GM12878 (cell line): ENCODE data around the gene HNRNPF. TPM values are rescaled to one million over a fixed set of nuclear protein-coding genes. Genes with fewer than 3 reads are reported as not detected.
A peak's percentile ranks its signal among the peaks of the same experiment; 100 is the strongest.

ENCODE experiments used
- FOS ChIP-seq: IDR thresholded peaks from 3 replicates; pipeline ENCODE4 v1.6.1; 2011; ENCODE audit warnings: borderline replicate concordance; ENCODE audit not compliant: insufficient read length; ENCODE audit errors: extremely low read depth
- HDGF ChIP-seq: fragments of 450-650 bp; IDR thresholded peaks from 2 replicates; pipeline ENCODE4 v1.6.1; 2016; ENCODE audit warnings: antibody characterized with exemption
- MTA2 ChIP-seq: fragments of 450-650 bp; IDR thresholded peaks from 2 replicates; pipeline ENCODE4 v1.6.1; 2016; ENCODE audit warnings: low read depth, mild to moderate bottlenecking, moderate library complexity
- NBN ChIP-seq: fragments of 450-650 bp; IDR thresholded peaks from 2 replicates; pipeline ENCODE4 v1.6.1; 2016
- SREBF1 ChIP-seq: IDR thresholded peaks from 2 replicates; pipeline ENCODE4 v1.6.1; 2012; ENCODE audit warnings: mild to moderate bottlenecking, low read length
- SUZ12 ChIP-seq: fragments of 200-600 bp; sonication (generic); IDR thresholded peaks from one replicate; pipeline ENCODE4 v1.6.1; 2018; ENCODE audit warnings: antibody characterized with exemption, mild to moderate bottlenecking; ENCODE audit not compliant: unreplicated experiment
- polyA plus RNA-seq, 11 experiments: library from polyadenylated mRNA; depleted of rRNA in 4 of 11; unstranded in 6 of 11; stranded (reverse) in 5 of 11; fragments of >200 nt; fragmentation: Nextera tagmentation in 4 of 11; fragmentation: Illumina TruSeq in 1 of 11; extraction: Ambion mirVana in 4 of 11; extraction: Trizol in 1 of 11; gene quantifications; 1 replicate in 1 of 11; 2 replicates in 10 of 11; pipeline versions ENCODE4 v1.2.1 to v1.2.3, GENCODE V29; 2011 to 2016; ENCODE audit warnings: inconsistent platforms in 2 of 11, missing spikeins in 2 of 11, low read depth in 1 of 11
- total RNA-seq, 4 experiments: library from RNA; depleted of rRNA in 3 of 4; stranded (reverse); fragments of >200 nt in 3 of 4; fragmentation: Illumina TruSeq in 1 of 4; extraction: Trizol in 1 of 4; gene quantifications; 2 replicates each; pipeline versions ENCODE4 v1.2.1 to v1.2.3, GENCODE V29; 2013 to 2021
- TF ChIP-seq, protein P1 (sequence below): IDR thresholded peaks from 2 replicates; pipeline ENCODE4 v1.6.1; 2011; ENCODE audit warnings: low read depth, low read length, improper control_type of control experiment, borderline replicate concordance
- TF ChIP-seq, protein P2 (sequence below): fragments of 450-650 bp; IDR thresholded peaks from 2 replicates; pipeline ENCODE4 v1.6.1; 2017; ENCODE audit warnings: antibody characterized with exemption, mild to moderate bottlenecking, moderate library complexity

The HNRNPF gene
- total and polyA plus RNA-seq, 10 of the 15 experiments (the other 5 are each of a cell fraction or from before 2014, with no cell fraction given), result 156 to 373 (median 293) TPM

DNA sequence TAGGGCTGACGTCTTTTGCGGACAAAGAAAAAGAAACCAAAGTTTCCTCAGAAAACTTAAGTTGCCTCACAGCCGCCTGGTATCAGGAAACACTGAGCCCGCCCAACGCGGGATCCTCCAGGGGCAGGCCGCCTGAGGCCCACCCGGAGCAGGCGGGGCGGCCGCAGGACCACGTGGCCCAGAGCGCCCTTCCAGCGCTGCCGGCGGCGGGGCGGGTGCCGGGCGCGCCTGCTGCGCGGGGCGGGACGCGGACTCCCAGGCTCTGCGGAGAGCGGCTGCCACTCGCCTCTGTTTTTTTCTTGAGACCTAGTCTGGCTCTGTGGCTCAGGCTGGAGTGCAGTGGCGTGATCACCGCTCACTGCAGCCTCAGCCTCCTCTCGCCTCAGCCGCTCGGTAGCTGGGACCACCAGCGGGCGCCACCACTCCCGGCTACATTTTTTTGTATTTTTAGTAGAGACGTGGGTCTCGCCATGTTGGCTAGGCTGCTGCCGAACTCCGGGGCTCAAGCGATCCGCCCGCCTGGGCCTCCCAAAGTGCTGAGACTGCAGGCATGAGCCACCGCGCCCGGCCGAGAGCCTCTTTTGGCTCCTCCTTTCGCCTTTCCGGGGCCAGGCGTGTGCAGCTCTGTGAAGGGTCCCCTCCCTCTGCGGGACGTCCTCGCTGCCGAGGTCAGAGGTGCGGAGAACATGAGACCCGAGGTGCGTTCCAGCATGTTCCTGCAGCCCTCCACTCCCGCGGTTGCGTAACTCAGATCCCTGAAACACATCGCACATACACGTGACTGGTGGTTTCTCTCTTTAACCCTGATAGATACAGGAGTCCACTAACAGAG is 11.6 kb upstream of the HNRNPF start (continued):
- TF ChIP-seq, protein P1, sequence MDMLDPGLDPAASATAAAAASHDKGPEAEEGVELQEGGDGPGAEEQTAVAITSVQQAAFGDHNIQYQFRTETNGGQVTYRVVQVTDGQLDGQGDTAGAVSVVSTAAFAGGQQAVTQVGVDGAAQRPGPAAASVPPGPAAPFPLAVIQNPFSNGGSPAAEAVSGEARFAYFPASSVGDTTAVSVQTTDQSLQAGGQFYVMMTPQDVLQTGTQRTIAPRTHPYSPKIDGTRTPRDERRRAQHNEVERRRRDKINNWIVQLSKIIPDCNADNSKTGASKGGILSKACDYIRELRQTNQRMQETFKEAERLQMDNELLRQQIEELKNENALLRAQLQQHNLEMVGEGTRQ, result peak; percentile 61
- no peak for TF ChIP-seq SREBF1
- no peak for TF ChIP-seq HDGF
- no peak for TF ChIP-seq FOS
- TF ChIP-seq NBN, result peak; percentile 57; the same call in 1 of the 2 replicates
- TF ChIP-seq, protein P2, sequence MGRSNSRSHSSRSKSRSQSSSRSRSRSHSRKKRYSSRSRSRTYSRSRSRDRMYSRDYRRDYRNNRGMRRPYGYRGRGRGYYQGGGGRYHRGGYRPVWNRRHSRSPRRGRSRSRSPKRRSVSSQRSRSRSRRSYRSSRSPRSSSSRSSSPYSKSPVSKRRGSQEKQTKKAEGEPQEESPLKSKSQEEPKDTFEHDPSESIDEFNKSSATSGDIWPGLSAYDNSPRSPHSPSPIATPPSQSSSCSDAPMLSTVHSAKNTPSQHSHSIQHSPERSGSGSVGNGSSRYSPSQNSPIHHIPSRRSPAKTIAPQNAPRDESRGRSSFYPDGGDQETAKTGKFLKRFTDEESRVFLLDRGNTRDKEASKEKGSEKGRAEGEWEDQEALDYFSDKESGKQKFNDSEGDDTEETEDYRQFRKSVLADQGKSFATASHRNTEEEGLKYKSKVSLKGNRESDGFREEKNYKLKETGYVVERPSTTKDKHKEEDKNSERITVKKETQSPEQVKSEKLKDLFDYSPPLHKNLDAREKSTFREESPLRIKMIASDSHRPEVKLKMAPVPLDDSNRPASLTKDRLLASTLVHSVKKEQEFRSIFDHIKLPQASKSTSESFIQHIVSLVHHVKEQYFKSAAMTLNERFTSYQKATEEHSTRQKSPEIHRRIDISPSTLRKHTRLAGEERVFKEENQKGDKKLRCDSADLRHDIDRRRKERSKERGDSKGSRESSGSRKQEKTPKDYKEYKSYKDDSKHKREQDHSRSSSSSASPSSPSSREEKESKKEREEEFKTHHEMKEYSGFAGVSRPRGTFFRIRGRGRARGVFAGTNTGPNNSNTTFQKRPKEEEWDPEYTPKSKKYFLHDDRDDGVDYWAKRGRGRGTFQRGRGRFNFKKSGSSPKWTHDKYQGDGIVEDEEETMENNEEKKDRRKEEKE, result no peak
- TF ChIP-seq MTA2, result no peak
- no peak for TF ChIP-seq SUZ12
- TF ChIP-seq, all 136 proteins: peak for 41
